ENCODE data around the gene EMC9. TPM values are rescaled to one million over a fixed set of nuclear protein-coding genes. Genes with fewer than 3 reads are reported as not detected.
A peak's percentile ranks its signal among the peaks of the same experiment; 100 is the strongest.
"Not testable (repeated sequence)": the region's sequence is repeated elsewhere in the genome, so short reads cannot be mapped to it uniquely, and the experiment has no call there.

EMC9 gene
- total RNA-seq, 1 experiment from 2014 or later = 42.0 TPM

DNA sequence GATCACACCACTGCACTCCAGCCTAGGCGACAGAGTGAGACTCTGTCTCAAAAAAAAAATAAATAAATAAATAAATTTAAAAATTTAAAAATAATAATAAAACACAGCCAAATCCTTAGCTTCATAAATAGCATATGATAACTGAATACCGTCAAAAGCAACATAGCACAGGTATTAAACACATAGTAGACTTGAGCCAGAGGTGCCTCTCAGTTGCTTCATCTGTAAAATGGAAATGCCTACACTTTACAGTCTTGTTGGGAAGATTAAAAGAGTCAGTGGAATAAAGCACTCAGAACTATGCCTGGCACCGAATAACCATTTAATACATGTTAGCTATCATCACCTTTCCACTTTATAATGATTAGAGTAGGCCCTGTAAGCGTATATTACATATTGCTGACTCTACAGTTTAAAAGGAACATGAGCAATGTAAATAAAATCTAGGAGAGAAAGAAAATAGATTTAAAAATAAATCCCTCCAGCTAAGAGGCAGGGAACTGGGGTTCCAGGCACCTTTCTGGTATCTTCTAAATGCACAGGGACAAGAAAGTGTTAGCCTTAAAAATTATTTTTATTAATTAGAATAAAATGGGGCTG, 34.6 kb downstream of the EMC9 start (continued):
- TF ChIP-seq ELF1 (IDR thresholded peaks at IDR 0.05; ENCODE audit: borderline replicate concordance, low read depth) = no peak

DNA sequence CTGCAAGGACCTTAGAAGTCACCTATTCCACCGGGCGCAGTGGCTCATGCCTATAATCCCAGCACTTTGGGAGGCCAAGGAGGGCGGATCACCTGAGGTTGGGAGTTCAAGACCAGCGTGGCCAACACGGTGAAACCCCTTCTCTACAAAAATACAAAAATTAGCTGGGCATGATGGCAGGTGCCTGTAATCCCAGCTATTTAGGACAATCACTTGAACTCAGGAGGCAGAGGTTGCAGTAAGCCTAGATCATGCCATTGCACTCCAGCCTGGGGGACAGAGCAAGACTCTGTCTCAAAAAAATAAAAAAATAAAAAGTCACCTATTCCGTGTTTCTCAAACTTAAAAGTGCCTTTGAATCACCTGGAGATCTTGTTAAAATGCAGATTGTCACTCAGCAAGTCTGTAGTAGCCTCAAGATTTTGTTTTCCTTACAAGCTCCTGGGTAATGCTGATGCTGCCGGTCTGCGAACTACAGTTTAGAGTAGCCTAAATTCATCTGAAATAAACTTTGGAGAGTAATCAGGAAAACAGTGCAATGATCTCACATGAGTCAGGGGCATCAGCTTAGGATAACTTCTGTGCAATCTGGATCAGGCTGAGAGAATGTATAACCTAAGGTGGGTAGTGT, 35.7 kb downstream of the EMC9 start:
- H3K79me2 ChIP-seq (ENCODE audit: insufficient read depth, low read length); H3K9me3 ChIP-seq (ENCODE audit: control insufficient read depth in 1 of 2, insufficient read depth in 1 of 2, low read depth in 1 of 2, low read length in 2 of 2); H3K4me2 ChIP-seq (ENCODE audit: low read length); H3K9ac ChIP-seq (ENCODE audit: low read length); H3K4me3 ChIP-seq (replicated peaks in 1 of 2; ENCODE audit: low read depth in 1 of 2, low read length in 2 of 2); H3K36me3 ChIP-seq (ENCODE audit: control insufficient read depth in 1 of 2, insufficient read depth in 2 of 2, low read length in 2 of 2); ATAC-seq; H3K9me2 ChIP-seq (ENCODE audit: insufficient read depth); H3K27me3 ChIP-seq (ENCODE audit: insufficient read depth, low read length); H2AFZ ChIP-seq (ENCODE audit: low read depth, low read length, poor library complexity, severe bottlenecking); BruUV-seq (replicated peaks); H3K4me1 ChIP-seq (ENCODE audit: control insufficient read depth in 1 of 2, insufficient read depth in 2 of 2, low read length in 2 of 2); H4K20me1 ChIP-seq (ENCODE audit: insufficient read depth); DNase-seq (ENCODE audit: low read depth, low spot score); H3K27ac ChIP-seq (ENCODE audit: low read depth, low read length); intact Hi-C loops (cut with micrococcal nuclease): not testable (repeated sequence)
- ChIA-PET CTCF (interaction anchor here (5.4 kb wide), 1 partner anchor 49 kb away, joined by 116 read pairs; no protein-coding TSS in a partner anchor), POLR2A (interaction anchor here (0.9 to 3.6 kb wide), 4 partner anchors 9 to 48 kb away, joined by 3 to 20 read pairs (median 6); partner anchors contain the start of genes DCAF11, NRL and PCK2), RAD21 (ENCODE audit: low non-redundant PET in 1 of 2, low total read pairs in 2 of 2, uncharacterized antibody in 2 of 2, unreplicated experiment in 2 of 2) (interaction anchor here in 1 of 2 experiments (1.5 kb wide), 1 partner anchor 48 kb away, joined by 4 read pairs; no protein-coding TSS in a partner anchor)

DNA sequence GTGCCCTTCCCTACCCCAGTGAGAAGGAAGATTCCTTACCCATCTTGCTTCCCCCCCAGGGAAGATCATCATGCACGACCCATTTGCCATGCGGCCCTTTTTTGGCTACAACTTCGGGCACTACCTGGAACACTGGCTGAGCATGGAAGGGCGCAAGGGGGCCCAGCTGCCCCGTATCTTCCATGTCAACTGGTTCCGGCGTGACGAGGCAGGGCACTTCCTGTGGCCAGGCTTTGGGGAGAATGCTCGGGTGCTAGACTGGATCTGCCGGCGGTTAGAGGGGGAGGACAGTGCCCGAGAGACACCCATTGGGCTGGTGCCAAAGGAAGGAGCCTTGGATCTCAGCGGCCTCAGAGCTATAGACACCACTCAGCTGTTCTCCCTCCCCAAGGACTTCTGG, 37.9 kb downstream of the EMC9 start:
- Histone ChIP-seq H4K20me1 (ENCODE audit: insufficient read depth) (no peaks in the 10 kb centered on the region), H3K4me1 (ENCODE audit: control insufficient read depth in 1 of 2, insufficient read depth in 2 of 2, low read length in 2 of 2) (peaks cover 0 to under 1% of the 10 kb centered on the region in 2 experiments; a peak in 1 of 4 replicates), H3K4me2 (ENCODE audit: low read length) (no peak overlapping the region), H3K4me3 (replicated peaks in 1 of 2; ENCODE audit: low read depth in 1 of 2, low read length in 2 of 2) (no peak overlapping the region), H2AFZ (ENCODE audit: low read depth, low read length, poor library complexity, severe bottlenecking) (no peak overlapping the region), H3K9ac (ENCODE audit: low read length) (no peak overlapping the region), H3K79me2 (ENCODE audit: insufficient read depth, low read length) (no peaks in the 10 kb centered on the region), H3K9me2 (ENCODE audit: insufficient read depth) (no peaks in the 10 kb centered on the region), H3K9me3 (ENCODE audit: control insufficient read depth in 1 of 2, insufficient read depth in 1 of 2, low read depth in 1 of 2, low read length in 2 of 2) (peaks cover 0 to 5% of the 10 kb centered on the region in 2 experiments; a peak in 1 of 4 replicates), H3K27ac (ENCODE audit: low read depth, low read length) (no peak overlapping the region), H3K36me3 (ENCODE audit: control insufficient read depth in 1 of 2, insufficient read depth in 2 of 2, low read length in 2 of 2) (no peaks in the 10 kb centered on the region), H3K27me3 (ENCODE audit: insufficient read depth, low read length) (no peaks in the 10 kb centered on the region)
- no peak for TF ChIP-seq SIN3A (IDR thresholded peaks at IDR 0.05; ENCODE audit: low read depth)
- TF ChIP-seq, protein P1, sequence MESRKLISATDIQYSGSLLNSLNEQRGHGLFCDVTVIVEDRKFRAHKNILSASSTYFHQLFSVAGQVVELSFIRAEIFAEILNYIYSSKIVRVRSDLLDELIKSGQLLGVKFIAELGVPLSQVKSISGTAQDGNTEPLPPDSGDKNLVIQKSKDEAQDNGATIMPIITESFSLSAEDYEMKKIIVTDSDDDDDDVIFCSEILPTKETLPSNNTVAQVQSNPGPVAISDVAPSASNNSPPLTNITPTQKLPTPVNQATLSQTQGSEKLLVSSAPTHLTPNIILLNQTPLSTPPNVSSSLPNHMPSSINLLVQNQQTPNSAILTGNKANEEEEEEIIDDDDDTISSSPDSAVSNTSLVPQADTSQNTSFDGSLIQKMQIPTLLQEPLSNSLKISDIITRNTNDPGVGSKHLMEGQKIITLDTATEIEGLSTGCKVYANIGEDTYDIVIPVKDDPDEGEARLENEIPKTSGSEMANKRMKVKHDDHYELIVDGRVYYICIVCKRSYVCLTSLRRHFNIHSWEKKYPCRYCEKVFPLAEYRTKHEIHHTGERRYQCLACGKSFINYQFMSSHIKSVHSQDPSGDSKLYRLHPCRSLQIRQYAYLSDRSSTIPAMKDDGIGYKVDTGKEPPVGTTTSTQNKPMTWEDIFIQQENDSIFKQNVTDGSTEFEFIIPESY (IDR thresholded peaks at IDR 0.05; ENCODE audit: extremely low read depth, insufficient replicate concordance, low read length) = no peak
- no peak for TF ChIP-seq TCF7L2 (IDR thresholded peaks at IDR 0.05; ENCODE audit: borderline replicate concordance, extremely low read depth, insufficient read depth, insufficient read length)
- TF ChIP-seq, protein P2, sequence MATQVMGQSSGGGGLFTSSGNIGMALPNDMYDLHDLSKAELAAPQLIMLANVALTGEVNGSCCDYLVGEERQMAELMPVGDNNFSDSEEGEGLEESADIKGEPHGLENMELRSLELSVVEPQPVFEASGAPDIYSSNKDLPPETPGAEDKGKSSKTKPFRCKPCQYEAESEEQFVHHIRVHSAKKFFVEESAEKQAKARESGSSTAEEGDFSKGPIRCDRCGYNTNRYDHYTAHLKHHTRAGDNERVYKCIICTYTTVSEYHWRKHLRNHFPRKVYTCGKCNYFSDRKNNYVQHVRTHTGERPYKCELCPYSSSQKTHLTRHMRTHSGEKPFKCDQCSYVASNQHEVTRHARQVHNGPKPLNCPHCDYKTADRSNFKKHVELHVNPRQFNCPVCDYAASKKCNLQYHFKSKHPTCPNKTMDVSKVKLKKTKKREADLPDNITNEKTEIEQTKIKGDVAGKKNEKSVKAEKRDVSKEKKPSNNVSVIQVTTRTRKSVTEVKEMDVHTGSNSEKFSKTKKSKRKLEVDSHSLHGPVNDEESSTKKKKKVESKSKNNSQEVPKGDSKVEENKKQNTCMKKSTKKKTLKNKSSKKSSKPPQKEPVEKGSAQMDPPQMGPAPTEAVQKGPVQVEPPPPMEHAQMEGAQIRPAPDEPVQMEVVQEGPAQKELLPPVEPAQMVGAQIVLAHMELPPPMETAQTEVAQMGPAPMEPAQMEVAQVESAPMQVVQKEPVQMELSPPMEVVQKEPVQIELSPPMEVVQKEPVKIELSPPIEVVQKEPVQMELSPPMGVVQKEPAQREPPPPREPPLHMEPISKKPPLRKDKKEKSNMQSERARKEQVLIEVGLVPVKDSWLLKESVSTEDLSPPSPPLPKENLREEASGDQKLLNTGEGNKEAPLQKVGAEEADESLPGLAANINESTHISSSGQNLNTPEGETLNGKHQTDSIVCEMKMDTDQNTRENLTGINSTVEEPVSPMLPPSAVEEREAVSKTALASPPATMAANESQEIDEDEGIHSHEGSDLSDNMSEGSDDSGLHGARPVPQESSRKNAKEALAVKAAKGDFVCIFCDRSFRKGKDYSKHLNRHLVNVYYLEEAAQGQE (IDR thresholded peaks at IDR 0.05; ENCODE audit: low read depth) = no peak
- ChIA-PET RAD21 (ENCODE audit: low non-redundant PET in 1 of 2, low total read pairs in 2 of 2, uncharacterized antibody in 2 of 2, unreplicated experiment in 2 of 2) (no interaction called here), CTCF (no interaction called here), POLR2A (interaction anchor here (1.7 kb wide), 1 partner anchor 9 kb away, joined by 14 read pairs; the partner anchor contains the start of gene PCK2)
- ATAC-seq (no peak), DNase-seq (ENCODE audit: low read depth, low spot score) (no peak)
- TSS peak; percentile 20 for BruUV-seq (replicated peaks)
- intact Hi-C loops (cut with micrococcal nuclease) = no loop called here
